ENCODE results near the gene KCNJ5.
"Not testable (repeated sequence)": the region's sequence is repeated elsewhere in the genome, so short reads cannot be mapped to it uniquely, and the experiment has no call there.

The KCNJ5 gene

DNA sequence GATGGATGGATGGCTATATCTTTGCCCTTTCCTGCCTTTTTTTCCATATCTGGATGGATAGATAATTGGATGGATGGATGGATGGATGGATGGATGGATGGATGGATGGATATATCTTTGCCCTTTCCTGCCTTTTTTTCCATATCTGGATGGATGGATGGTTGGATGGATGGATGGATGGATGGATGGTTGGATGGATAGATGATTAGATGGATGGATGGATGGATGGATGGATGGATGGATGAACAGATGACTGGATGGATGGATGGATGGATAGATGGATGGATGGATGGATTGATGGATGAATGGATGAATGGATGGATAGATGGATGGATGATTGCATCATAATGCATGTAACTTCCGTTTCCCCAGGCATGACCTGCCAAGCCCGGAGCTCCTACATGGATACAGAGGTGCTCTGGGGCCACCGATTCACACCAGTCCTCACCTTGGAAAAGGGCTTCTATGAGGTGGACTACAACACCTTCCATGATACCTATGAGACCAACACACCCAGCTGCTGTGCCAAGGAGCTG is 24.9 kb downstream of the KCNJ5 start:
- Mint-ChIP-seq H3K27me3 (ENCODE audit: low read depth, poor library complexity) (peaks cover 16% of the 10 kb centered on the region), H3K27ac (no peak overlapping the region), H3K36me3 (ENCODE audit: low read depth) (no peaks in the 10 kb centered on the region), H3K4me1 (peaks cover 62% of the 10 kb centered on the region), H3K9me3 (peaks cover 7% of the 10 kb centered on the region), H3K4me3 (no peak overlapping the region)
- no peak for DNase-seq
- TF ChIP-seq, protein P1, sequence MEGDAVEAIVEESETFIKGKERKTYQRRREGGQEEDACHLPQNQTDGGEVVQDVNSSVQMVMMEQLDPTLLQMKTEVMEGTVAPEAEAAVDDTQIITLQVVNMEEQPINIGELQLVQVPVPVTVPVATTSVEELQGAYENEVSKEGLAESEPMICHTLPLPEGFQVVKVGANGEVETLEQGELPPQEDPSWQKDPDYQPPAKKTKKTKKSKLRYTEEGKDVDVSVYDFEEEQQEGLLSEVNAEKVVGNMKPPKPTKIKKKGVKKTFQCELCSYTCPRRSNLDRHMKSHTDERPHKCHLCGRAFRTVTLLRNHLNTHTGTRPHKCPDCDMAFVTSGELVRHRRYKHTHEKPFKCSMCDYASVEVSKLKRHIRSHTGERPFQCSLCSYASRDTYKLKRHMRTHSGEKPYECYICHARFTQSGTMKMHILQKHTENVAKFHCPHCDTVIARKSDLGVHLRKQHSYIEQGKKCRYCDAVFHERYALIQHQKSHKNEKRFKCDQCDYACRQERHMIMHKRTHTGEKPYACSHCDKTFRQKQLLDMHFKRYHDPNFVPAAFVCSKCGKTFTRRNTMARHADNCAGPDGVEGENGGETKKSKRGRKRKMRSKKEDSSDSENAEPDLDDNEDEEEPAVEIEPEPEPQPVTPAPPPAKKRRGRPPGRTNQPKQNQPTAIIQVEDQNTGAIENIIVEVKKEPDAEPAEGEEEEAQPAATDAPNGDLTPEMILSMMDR (IDR thresholded peaks at IDR 0.05), result no peak

DNA sequence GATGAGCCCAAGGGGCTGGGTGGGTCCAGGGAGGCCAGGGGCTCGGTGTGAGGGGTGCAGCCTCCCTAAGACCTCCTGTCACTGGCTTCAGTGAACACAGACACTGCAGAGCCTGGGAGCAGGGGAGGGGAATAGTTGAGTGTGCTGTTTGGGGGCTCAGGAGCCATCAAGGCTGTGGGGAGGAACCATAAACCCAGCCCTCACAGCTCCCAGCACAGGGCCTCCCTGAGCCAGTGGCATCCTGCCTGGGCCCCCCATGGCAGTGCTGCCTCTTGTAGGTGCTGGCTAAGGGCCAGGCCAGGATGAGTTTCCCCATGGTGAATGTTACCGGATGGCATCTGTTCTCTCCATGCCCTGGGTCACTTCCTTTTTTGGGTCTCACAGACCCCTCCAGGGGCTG is 25.5 kb downstream of the KCNJ5 start:
- H3K27ac Mint-ChIP-seq, result no peak overlapping the region
- H3K36me3 Mint-ChIP-seq (ENCODE audit: low read depth), result no peaks in the 10 kb centered on the region
- TF ChIP-seq, protein P1 (IDR thresholded peaks at IDR 0.05), result no peak

DNA sequence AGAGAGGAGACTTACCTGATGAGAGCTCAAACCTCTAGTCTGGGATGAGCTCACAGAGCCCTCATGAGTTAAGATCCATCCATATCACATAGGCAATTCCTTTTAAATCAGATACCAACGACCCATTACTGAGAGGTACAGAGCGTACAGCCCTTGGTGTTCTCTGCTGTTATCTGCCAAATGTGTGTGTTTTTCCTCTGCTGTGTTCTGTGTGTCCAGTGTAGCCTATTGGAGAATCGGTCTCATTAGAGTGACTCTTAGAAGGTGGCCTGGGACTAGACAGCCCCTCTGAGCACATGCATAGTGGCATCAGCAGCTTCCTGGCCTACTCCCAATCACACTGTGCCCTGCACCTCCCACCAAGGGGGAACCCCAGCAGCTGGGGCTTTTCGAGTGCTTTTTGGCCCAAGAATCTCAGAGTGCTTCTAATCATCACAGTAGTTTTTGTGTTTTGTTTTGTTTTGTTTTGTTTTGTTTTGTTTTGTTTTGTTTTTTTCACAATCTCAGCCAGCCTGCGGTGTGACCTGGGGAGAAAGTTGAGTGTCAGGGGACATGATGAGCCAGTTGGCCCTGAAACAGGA is 26.1 kb downstream of the KCNJ5 start:
- no peak overlapping the region for H3K4me3 Mint-ChIP-seq
- no peak overlapping the region for H3K27ac Mint-ChIP-seq
- H3K36me3 Mint-ChIP-seq (ENCODE audit: low read depth), result no peaks in the 10 kb centered on the region
- H3K9me3 Mint-ChIP-seq, result peaks cover 4% of the 10 kb centered on the region
- peaks cover 16% of the 10 kb centered on the region for H3K27me3 Mint-ChIP-seq (ENCODE audit: low read depth, poor library complexity)
- DNase-seq, result no peak
- H3K4me1 Mint-ChIP-seq, result peaks cover 66% of the 10 kb centered on the region
- TF ChIP-seq, protein P1 (IDR thresholded peaks at IDR 0.05), result no peak

More for the DNA sequence above, 25.5 kb downstream of the KCNJ5 start:
- peaks cover 4% of the 10 kb centered on the region for H3K9me3 Mint-ChIP-seq
- H3K4me1 Mint-ChIP-seq, result peaks cover 66% of the 10 kb centered on the region
- DNase-seq, result no peak
- H3K4me3 Mint-ChIP-seq, result no peak overlapping the region
- H3K27me3 Mint-ChIP-seq (ENCODE audit: low read depth, poor library complexity), result peaks cover 16% of the 10 kb centered on the region

DNA sequence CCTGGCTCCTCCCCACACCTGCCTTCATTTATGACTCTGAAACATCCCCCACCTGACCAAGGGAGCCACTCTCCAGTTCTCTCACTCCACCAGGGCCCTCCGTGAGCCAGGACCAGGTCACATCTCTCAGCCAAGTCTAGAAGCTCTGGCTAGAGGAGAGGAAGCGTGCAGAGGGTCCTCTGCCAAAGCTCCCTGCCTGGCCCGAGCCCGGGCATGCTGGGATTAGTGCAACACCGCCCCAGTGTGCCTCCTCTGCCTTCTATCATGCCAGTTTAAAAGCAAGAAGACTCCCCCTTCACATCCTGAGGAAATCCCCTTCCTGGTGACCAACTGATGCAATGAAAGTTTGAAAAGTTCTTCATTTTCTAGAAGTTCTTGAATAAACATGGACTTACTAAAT is 28.1 kb downstream of the KCNJ5 start:
- H3K27ac Mint-ChIP-seq, result no peak overlapping the region
- H3K4me3 Mint-ChIP-seq, result no peak overlapping the region
- H3K36me3 Mint-ChIP-seq (ENCODE audit: low read depth), result no peaks in the 10 kb centered on the region
- H3K4me1 Mint-ChIP-seq, result peaks cover 74% of the 10 kb centered on the region
- peaks cover 10% of the 10 kb centered on the region for H3K9me3 Mint-ChIP-seq
- no peak for DNase-seq
- peaks cover 11% of the 10 kb centered on the region for H3K27me3 Mint-ChIP-seq (ENCODE audit: low read depth, poor library complexity)
- TF ChIP-seq, protein P1 (IDR thresholded peaks at IDR 0.05), result no peak

DNA sequence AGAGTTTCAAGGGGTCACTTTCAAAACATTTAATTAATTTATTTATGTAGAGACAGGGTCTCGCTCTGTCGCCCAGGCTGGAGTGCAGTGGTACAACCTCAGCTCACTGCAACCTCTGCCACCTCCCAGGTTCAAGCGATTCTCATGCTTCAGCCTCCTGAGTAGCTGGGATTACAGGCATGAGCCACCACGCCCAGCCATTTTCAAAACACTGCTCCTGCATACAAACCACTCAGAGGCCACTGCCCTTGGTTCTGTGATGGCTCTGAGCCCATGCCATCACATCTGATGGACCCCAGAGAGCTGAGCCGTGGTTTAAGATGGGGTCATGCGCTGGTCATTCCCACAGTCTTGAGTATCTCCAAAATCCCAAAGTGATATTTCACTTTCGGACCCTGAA is 28.5 kb downstream of the KCNJ5 start:
- H3K27me3 Mint-ChIP-seq (ENCODE audit: low read depth, poor library complexity), result peaks cover 14% of the 10 kb centered on the region
- DNase-seq; H3K4me3 Mint-ChIP-seq; H3K36me3 Mint-ChIP-seq (ENCODE audit: low read depth); H3K27ac Mint-ChIP-seq; H3K9me3 Mint-ChIP-seq: not testable (repeated sequence)
- H3K4me1 Mint-ChIP-seq, result peaks cover 75% of the 10 kb centered on the region

DNA sequence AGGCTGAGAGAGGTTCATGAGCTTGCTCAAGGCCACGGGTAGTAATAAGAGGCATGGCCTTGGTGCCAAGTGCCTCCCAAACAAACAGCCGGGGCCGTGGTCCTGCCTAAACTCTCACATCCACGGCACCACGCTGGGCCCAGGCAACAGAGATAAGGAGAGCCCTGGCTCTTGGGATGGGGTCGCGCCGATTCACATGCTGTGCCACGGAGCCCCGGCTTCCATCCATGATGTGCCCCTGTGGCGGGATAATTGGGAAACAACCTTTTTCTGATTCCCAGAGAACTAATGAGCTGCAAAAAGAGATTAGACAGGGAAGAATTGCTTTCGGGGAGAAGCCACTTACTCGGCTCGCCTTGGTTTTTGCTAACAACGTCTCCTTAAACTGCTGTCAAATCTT is 29.5 kb downstream of the KCNJ5 start:
- Mint-ChIP-seq H3K9me3 (peaks cover 10% of the 10 kb centered on the region), H3K4me1 (peaks cover 75% of the 10 kb centered on the region), H3K36me3 (ENCODE audit: low read depth) (no peaks in the 10 kb centered on the region), H3K4me3 (no peak overlapping the region), H3K27me3 (ENCODE audit: low read depth, poor library complexity) (peaks cover 15% of the 10 kb centered on the region), H3K27ac (no peak overlapping the region)
- no peak for DNase-seq
- TF ChIP-seq, protein P1 (IDR thresholded peaks at IDR 0.05), result no peak

Data from nephron progenitor cell (in vitro differentiated cells).